Natural killer cell treated with Interleukin-12 subunit alpha and Interleukin-12 subunit beta and Interleukin-15 and Interleukin-18, amount 100 ng/mL, for 72 hours (primary cell): ENCODE measurements around the gene ANXA3. TPM values are rescaled to one million over a fixed set of nuclear protein-coding genes. Genes with fewer than 3 reads are reported as not detected.
"Not testable (repeated sequence)": the region's sequence is repeated elsewhere in the genome, so short reads cannot be mapped to it uniquely, and the experiment has no call there.

Source experiments
- ATAC-seq, 2 donors: fragments of 150-1000 bp; cut with Tn5 transposase in 1 of 2; sonication (Bioruptor Pico), chemical (Tn5 transposase) in 1 of 2; 2 replicates each; pipeline ENCODE4 v1.10.0; 2021
- DNase-seq: peaks from one replicate; pipeline ENCODE4 v3.0.0; 2022; ENCODE audit warnings: low spot score
- H3K27ac Mint-ChIP-seq, 2 donors: 1 replicate in 1 of 2; 2 replicates in 1 of 2; pipeline ENCODE4 v1.8.0; 2022; ENCODE audit warnings: mixed read lengths in 2 of 2, mild to moderate bottlenecking in 1 of 2, moderate library complexity in 1 of 2
- H3K27me3 Mint-ChIP-seq, 2 donors: 1 replicate in 1 of 2; 2 replicates in 1 of 2; pipeline ENCODE4 v1.8.0; 2022; ENCODE audit warnings: mixed read lengths in 2 of 2
- H3K36me3 Mint-ChIP-seq: one replicate; pipeline ENCODE4 v1.8.0; 2022; ENCODE audit warnings: mixed read lengths
- H3K4me1 Mint-ChIP-seq, 2 donors: 1 replicate in 1 of 2; 2 replicates in 1 of 2; pipeline ENCODE4 v1.8.0; 2022; ENCODE audit warnings: low read depth in 2 of 2, mixed read lengths in 2 of 2, mild to moderate bottlenecking in 1 of 2
- H3K4me3 Mint-ChIP-seq: one replicate; pipeline ENCODE4 v1.8.0; 2022; ENCODE audit warnings: mixed read lengths
- H3K9me3 Mint-ChIP-seq: 2 replicates; pipeline ENCODE4 v1.8.0; 2022; ENCODE audit warnings: mixed read lengths
- total RNA-seq, 2 donors: library from RNA; stranded (reverse); gene quantifications; one replicate each; pipeline ENCODE4 v1.2.3, GENCODE V29; 2022

Gene ANXA3
- total RNA-seq, 2 donors from 2014 or later = 4.6 to 8.8 TPM

DNA sequence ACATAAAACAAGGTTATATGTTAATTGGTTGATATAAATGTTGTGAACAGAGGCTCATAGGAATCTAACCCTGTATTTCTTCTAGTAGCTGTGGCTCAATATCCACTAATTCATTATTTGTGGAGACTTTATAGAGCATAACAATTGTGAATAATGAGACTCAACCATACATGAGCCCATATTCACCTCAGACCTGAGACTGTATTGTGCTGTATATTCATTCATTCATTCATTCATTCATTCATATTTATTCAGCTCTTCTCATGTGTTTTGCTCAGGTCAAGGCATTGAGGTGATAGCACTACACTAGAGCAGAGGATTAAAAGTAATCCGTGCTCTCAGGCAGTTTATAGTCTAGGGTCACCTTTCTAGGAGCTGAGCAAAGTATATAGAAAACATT, 24.5 kb upstream of the ANXA3 start:
- no peaks in the 10 kb centered on the region for H3K36me3 Mint-ChIP-seq
- ATAC-seq (no peak), DNase-seq (no peak)
- H3K27me3 Mint-ChIP-seq = peaks cover 4 to 16% of the 10 kb centered on the region in 2 donors
- no peaks in the 10 kb centered on the region for H3K4me1 Mint-ChIP-seq
- no peak overlapping the region for H3K27ac Mint-ChIP-seq
- no peak overlapping the region for H3K4me3 Mint-ChIP-seq
- no peaks in the 10 kb centered on the region for H3K9me3 Mint-ChIP-seq

DNA sequence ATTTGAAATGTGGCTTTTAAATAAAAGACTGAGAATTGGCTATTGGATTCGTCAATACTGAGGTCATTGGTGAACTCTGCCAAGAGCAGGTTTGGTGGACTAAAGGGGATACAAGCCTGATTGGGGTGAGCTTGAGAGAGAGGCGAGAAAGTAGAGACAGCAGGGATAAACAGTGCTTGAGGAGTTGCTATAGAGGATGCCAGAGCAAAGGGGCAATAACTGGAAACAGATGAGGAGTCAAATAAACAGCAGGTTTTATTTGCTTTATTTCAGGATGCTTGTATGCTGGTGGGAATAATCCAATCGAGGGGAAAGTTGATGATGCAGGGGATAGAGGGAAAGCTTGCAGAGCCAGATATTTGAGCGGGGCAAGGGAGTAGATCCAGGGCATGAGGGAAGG, 24.0 kb upstream of the ANXA3 start:
- peaks cover 6 to 20% of the 10 kb centered on the region in 2 donors for H3K27me3 Mint-ChIP-seq
- H3K9me3 Mint-ChIP-seq = no peaks in the 10 kb centered on the region
- H3K4me1 Mint-ChIP-seq = no peaks in the 10 kb centered on the region
- ATAC-seq (no peak), DNase-seq (no peak)
- no peak overlapping the region for H3K27ac Mint-ChIP-seq
- H3K4me3 Mint-ChIP-seq = no peak overlapping the region
- H3K36me3 Mint-ChIP-seq = no peaks in the 10 kb centered on the region

DNA sequence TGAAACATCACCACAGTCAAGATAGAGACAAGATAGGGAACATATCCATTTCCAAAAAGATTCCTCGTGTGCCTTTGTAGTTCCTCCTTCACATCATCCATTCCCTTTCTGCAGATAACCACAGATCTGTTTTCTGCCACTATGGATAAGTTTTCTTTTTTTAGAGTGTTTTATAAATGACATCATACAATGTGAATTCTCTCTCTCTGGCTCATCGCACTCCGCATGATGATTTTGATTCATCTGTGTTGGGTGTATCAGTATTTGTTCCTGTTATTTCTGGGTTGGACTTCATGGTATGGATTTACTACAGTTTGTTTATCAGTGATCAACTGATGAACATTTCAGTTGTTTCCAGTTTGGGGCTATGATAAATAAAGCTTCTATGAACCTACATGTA, 23.2 kb upstream of the ANXA3 start:
- no peak for ATAC-seq
- DNase-seq = no peak
- Mint-ChIP-seq H3K4me3 (no peak overlapping the region), H3K36me3 (no peaks in the 10 kb centered on the region), H3K9me3 (no peaks in the 10 kb centered on the region), H3K27ac (no peak overlapping the region), H3K27me3 (peaks cover 6 to 28% of the 10 kb centered on the region in 2 donors), H3K4me1 (no peaks in the 10 kb centered on the region)

DNA sequence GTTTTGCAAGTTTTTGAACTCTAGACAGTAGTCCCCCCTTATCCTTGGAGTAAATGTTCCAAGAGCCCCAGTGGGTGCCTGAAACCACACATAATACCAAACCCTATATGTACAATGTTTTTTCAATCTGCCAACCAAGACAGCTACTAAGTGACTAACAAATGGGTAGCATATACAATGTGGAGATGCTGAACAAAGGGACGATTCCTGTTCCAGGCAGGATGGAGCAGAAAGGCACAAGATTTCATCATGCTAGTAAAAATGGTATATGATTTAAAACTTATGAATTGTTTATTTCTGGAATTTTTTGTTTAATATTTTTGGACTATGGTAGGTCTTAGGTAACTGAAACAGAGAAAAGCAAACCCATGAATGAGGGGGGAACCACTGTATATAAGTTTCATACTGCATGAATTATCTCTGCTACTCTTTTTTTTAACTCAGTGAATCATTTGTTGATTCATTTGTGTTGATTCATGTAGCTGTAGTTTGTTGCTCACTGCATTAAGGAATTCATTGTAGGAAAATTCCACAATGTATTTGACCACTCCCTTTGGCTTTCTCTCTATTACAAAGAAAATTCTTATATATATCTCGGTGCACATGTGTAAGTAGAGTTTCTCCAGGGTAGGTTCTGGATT, 21.9 kb upstream of the ANXA3 start:
- Mint-ChIP-seq H3K4me1 (no peaks in the 10 kb centered on the region), H3K4me3 (no peak overlapping the region), H3K27me3 (peaks cover 6 to 26% of the 10 kb centered on the region in 2 donors), H3K27ac (no peak overlapping the region), H3K9me3 (no peaks in the 10 kb centered on the region), H3K36me3 (no peaks in the 10 kb centered on the region)
- ATAC-seq (no peak), DNase-seq (no peak)

DNA sequence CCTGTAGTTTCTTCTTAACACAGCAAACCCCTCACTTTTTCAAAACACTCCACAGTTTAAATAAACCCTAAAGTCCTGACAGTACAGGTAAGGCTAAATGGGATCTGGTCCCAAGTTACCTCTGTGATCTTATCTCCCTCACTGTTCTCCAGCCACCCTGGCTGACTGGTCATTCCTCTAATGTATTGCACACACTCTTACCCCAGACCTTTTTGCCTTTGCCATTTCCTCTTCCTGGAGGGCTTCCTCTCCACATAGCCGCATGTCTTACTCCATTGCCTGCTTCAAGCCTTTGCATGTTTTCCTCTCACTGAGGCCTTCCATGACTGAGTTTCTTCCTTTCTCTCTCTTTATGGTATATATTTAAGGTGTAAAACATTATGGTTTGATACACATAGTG, 19.5 kb upstream of the ANXA3 start:
- Mint-ChIP-seq H3K27me3 (peaks cover 12 to 39% of the 10 kb centered on the region in 2 donors), H3K4me1 (no peaks in the 10 kb centered on the region), H3K36me3 (no peaks in the 10 kb centered on the region), H3K9me3 (no peaks in the 10 kb centered on the region), H3K4me3 (no peak overlapping the region), H3K27ac (no peak overlapping the region)
- ATAC-seq (no peak), DNase-seq (no peak)

DNA sequence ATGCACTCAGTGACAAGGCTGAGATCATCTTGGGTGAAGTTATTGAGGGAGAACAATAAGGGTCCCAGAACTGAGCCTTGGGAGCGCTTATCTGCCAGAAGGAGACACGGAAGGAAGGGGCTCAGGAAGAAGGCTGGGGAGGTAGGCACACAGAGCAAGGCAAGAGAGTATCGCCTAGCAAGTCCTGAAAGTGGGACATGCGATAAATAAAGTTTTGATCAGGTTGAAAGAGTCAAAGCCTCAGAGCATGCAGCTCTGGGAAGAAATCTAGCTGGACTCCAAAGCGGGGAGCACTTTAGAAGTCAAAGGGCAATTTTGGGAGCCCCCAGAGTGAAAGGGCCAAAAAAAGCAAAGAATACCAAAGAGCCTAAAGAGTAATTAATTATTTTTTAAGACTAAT, 17.7 kb upstream of the ANXA3 start:
- H3K27ac Mint-ChIP-seq = no peak overlapping the region
- no peak for ATAC-seq
- H3K27me3 Mint-ChIP-seq = peaks cover 14 to 39% of the 10 kb centered on the region in 2 donors
- H3K4me1 Mint-ChIP-seq = no peaks in the 10 kb centered on the region
- DNase-seq = no peak
- H3K4me3 Mint-ChIP-seq = no peak overlapping the region
- no peaks in the 10 kb centered on the region for H3K9me3 Mint-ChIP-seq
- H3K36me3 Mint-ChIP-seq = no peaks in the 10 kb centered on the region

DNA sequence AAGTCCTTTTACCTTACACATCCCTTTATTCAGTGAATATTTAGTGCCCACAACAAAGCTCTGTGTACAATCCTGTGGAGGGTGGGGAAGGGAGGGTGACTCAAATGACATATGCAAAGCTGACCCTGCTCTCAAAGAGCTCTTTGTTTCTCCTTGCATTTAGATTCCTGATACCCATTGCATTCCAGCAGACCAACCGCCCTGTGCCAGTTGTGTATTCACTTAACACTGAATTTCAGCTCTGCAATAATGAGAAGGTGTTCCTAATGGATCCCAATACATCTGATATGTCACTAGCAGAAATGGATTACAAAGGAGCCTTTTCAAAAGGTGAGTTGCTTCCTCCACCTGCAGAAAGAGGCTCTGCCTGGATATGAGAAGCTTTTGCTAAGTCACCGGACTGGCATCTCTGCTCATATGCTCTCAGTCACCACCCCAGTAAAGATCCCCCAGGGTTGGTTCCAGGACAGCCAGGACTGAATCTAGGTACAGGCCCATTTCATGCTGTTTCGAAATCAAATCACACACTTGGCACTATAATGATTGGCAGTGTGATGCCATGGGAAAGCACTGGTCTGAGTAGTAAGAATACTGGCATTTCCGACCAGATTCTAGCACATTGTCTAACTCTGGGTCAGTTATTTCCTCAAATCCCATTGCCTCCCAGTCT, 17.1 kb upstream of the ANXA3 start:
- ATAC-seq = peak in 1 of 2 donors; percentile 40
- Mint-ChIP-seq H3K4me1 (no peaks in the 10 kb centered on the region), H3K27ac (no peak overlapping the region), H3K9me3 (no peaks in the 10 kb centered on the region), H3K27me3 (peaks cover 14 to 39% of the 10 kb centered on the region in 2 donors), H3K36me3 (no peaks in the 10 kb centered on the region), H3K4me3 (no peak overlapping the region)
- no peak for DNase-seq

DNA sequence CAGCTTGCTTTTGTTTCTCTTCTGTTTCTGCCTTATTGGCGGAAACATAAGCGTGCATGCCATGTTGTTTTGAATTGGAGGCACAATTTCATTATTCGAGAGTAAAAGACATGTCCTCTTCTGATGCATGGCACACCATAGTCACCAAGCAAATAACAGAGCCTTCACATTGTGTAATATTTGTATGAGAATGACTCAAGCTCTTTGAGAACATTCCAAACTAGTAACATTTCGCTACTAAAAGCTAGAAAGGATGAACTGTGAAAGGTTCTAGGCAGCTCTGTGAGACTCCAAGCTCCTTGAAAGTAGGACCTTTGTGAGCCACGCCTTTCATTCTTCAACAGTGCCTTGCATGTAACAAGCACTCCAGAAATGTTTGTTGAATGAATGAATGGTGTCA, 9.2 kb upstream of the ANXA3 start:
- DNase-seq (no peak), ATAC-seq (no peak)
- Mint-ChIP-seq H3K36me3 (no peaks in the 10 kb centered on the region), H3K27me3 (peaks cover 11 to 24% of the 10 kb centered on the region in 2 donors), H3K27ac (no peak overlapping the region), H3K9me3 (no peaks in the 10 kb centered on the region), H3K4me1 (no peaks in the 10 kb centered on the region), H3K4me3 (no peak overlapping the region)

DNA sequence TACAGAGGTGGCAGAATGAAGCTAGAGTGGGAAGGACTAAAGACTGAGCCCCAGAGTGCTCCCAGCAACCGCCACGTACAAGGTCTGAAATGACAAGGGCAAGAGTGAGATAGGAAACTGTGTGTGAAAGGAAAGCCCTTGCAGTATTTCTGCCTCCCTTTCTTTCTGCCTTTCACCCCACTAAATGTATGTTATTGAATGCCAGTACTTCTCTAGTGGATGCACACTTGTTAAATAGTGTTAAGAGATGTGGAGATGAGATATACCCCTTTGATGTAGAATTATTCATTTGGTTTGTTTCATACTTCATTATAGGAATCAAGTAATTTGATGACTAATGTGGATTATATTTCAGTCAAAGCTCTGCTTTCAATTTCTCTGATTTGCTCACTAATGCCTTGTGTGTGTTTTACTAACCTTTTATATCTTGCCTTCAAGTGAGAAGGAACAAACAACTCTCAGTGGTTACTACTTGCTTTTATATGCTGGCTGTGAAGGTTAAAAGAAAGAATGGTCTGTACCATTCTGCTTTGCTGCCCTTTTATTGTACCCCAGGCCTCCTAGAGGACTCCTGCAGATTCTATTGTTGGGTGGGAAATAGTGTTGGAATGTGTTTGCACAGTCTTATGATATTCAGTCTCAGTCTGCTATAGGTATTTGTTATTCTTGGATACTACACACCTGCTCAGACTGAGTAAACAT, 8.0 kb upstream of the ANXA3 start:
- Mint-ChIP-seq H3K27me3 (peaks cover 8 to 24% of the 10 kb centered on the region in 2 donors), H3K27ac (no peak overlapping the region), H3K4me1 (no peaks in the 10 kb centered on the region), H3K36me3 (no peaks in the 10 kb centered on the region), H3K4me3 (no peak overlapping the region), H3K9me3 (no peaks in the 10 kb centered on the region)
- no peak for ATAC-seq
- no peak for DNase-seq

DNA sequence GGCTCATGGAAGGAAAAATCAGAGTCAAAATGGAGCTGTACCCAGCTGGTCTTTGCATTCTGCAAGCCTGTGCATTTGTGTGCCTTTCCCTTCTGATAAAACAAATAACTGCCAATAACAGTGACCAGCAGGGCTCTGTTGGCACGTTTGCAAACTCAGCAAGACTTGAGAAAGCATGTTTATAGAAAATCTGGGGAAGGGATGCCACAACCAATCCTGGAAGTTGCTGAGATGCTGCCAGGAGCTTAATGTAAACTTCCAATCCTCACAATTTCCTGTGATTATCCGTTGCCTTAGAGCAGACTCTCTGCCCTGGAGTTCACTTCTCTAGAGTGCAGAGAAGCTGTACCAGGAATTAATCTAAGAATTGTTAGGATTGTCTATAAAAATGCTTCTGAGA, 6.9 kb upstream of the ANXA3 start:
- no peak overlapping the region for H3K27ac Mint-ChIP-seq
- no peak for ATAC-seq
- DNase-seq = no peak
- no peak overlapping the region for H3K4me3 Mint-ChIP-seq
- H3K27me3 Mint-ChIP-seq = peaks cover 8 to 26% of the 10 kb centered on the region in 2 donors
- H3K36me3 Mint-ChIP-seq = no peaks in the 10 kb centered on the region
- no peaks in the 10 kb centered on the region for H3K4me1 Mint-ChIP-seq
- H3K9me3 Mint-ChIP-seq = no peaks in the 10 kb centered on the region

DNA sequence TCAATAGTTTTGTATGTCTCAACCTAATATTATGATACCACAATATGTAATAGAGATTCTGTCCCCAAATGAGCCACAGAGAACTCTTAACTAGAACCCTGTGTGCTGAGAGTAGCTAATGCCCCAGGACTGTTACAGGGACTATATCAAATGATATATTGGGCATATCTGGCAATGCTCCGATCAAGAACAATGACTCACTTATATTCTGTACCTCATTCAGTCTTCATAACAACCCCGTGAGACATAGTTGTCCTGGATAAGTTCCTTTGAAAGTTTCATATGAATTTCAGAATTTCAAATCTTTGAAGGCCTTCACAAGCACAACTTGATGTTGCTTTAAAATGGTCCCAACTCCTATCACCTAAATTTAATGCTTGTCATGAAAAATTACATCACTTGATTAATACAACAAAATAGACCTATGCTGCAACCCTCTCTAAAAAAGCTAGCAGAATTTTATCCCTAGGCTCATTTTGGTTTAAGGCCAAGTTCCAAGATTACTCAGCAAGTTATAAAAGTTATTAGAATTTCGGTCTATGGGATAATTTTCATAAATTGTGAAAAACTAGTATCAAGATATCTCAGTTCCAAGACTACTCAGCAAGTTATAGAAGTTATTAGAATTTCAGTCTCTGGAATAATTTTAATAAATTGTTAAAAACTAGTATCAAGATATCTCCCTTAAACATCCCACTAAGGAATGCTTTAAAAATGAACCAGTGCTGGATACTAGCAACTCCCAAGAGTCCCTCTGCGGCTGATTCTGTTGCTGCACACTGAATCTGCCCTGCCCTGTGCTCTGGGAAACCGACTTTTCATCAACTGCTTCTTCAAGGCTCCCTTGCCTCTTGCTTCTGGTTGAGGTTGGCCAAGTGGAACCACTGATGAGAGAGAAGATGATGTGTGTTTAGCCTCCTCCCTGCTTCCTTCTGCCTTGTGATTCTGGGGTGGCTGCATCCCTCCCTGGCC, 6.0 kb upstream of the ANXA3 start:
- no peak for ATAC-seq
- DNase-seq = no peak
- no peaks in the 10 kb centered on the region for H3K4me1 Mint-ChIP-seq
- no peak overlapping the region for H3K4me3 Mint-ChIP-seq
- H3K27ac Mint-ChIP-seq = no peak overlapping the region
- peaks cover 15 to 34% of the 10 kb centered on the region in 2 donors for H3K27me3 Mint-ChIP-seq
- H3K9me3 Mint-ChIP-seq = no peaks in the 10 kb centered on the region
- no peaks in the 10 kb centered on the region for H3K36me3 Mint-ChIP-seq

DNA sequence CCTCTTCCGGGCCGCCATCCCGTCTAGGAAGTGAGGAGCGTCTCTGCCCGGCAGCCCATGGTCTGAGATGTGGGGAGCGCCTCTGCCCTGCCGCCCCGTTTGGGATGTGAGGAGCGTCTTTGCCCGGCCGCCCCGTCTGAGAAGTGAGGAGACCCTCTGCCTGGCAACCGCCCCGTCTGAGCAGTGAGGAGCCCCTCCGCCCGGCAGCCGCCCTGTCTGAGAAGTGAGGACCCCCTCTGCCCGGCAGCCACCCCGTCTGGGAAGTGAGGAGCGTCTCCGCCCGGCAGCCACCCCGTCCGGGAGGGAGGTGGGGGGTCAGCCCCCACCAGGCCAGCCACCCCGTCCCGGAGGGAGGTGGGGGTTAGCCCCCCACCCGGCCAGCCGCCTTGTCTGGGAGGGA, 3.7 kb upstream of the ANXA3 start:
- DNase-seq, H3K9me3 Mint-ChIP-seq, H3K36me3 Mint-ChIP-seq, ATAC-seq, H3K4me1 Mint-ChIP-seq, H3K4me3 Mint-ChIP-seq, H3K27ac Mint-ChIP-seq: not testable (repeated sequence)
- peaks cover 20 to 30% of the 10 kb centered on the region in 2 donors for H3K27me3 Mint-ChIP-seq

DNA sequence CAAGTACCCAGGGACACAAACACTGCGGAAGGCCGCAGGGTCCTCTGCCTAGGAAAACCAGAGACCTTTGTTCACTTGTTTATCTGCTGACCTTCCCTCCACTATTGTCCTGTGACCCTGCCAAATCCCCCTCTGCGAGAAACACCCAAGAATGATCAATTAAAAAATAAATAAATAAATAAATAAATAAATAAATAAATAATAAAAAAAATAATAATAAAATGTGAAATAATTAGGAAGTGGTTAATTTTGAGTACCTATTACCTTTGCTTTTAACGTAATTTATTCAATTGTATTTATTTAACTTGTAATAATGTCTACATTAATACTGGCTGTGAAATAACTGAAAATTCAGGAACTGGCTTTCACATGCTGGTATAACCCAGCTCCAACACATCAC, 2.7 kb upstream of the ANXA3 start:
- peaks cover 21 to 32% of the 10 kb centered on the region in 2 donors for H3K27me3 Mint-ChIP-seq
- ATAC-seq, H3K9me3 Mint-ChIP-seq, H3K36me3 Mint-ChIP-seq, H3K27ac Mint-ChIP-seq, H3K4me1 Mint-ChIP-seq, H3K4me3 Mint-ChIP-seq, DNase-seq: not testable (repeated sequence)
